ENCODE results near the gene NEK7. TPM values are rescaled to one million over a fixed set of nuclear protein-coding genes. Genes with fewer than 3 reads are reported as not detected.

The NEK7 gene
- total RNA-seq, 2 donors from 2014 or later, result 24.2 to 26.8 TPM

DNA sequence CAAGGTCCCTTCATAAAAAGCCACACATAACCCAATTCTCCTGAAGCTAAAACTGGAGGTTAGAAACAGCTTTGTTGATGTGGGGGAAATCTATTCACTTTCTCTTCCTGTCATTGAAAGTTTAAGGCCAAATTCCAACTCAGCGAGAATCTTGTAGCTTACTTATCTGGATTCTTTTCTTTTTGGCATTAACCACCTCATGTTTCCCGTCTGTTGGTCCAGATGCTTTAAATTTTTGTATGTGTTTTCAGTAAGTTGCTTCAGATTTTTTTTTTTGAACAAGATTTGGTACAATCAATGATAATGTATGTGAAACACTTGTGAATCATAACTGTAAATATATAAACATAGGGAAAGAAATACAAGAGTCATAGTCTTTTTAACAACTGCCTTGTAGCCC lies 33.7 kb upstream of the NEK7 start:
- TF ChIP-seq, protein P1, sequence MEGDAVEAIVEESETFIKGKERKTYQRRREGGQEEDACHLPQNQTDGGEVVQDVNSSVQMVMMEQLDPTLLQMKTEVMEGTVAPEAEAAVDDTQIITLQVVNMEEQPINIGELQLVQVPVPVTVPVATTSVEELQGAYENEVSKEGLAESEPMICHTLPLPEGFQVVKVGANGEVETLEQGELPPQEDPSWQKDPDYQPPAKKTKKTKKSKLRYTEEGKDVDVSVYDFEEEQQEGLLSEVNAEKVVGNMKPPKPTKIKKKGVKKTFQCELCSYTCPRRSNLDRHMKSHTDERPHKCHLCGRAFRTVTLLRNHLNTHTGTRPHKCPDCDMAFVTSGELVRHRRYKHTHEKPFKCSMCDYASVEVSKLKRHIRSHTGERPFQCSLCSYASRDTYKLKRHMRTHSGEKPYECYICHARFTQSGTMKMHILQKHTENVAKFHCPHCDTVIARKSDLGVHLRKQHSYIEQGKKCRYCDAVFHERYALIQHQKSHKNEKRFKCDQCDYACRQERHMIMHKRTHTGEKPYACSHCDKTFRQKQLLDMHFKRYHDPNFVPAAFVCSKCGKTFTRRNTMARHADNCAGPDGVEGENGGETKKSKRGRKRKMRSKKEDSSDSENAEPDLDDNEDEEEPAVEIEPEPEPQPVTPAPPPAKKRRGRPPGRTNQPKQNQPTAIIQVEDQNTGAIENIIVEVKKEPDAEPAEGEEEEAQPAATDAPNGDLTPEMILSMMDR (conservative IDR thresholded peaks at IDR 0.05), result no peak
- Mint-ChIP-seq H3K4me1 (no peaks in the 10 kb centered on the region), H3K9me3 (no peaks in the 10 kb centered on the region), H3K36me3 (ENCODE audit: low read depth) (no peaks in the 10 kb centered on the region), H3K27ac (no peak overlapping the region), H3K4me3 (no peak overlapping the region), H3K27me3 (ENCODE audit: insufficient read depth) (no peaks in the 10 kb centered on the region)
- no peaks in the 10 kb centered on the region for H3K4me1 ChIP-seq (ENCODE audit: control insufficient read depth, insufficient read depth, low read length)
- no peaks in the 10 kb centered on the region for H3K36me3 ChIP-seq (ENCODE audit: control insufficient read depth, insufficient read depth, low read length)
- no peaks in the 10 kb centered on the region for H3K9me3 ChIP-seq (ENCODE audit: control insufficient read depth, low read length)
- H3K27me3 ChIP-seq (ENCODE audit: control insufficient read depth, insufficient read depth, low read length, poor library complexity, severe bottlenecking), result no peaks in the 10 kb centered on the region
- H3K4me3 ChIP-seq (ENCODE audit: low read length), result peak overlapping the region; percentile 12
- DNase-seq, result no peak
- H3K9ac ChIP-seq (ENCODE audit: extremely low read depth, low read length, poor library complexity, severe bottlenecking), result no peak overlapping the region
- no peak overlapping the region for H3K27ac ChIP-seq (ENCODE audit: low read depth, low read length)
- WGBS, 2 experiments (ENCODE audit: insufficient coverage in 1 of 2, insufficient read length in 1 of 2), result 91% methylated on average over 2 of the region's 2 CpGs; no CpG with 5 or more reads in 1 of the 2 experiments

DNA sequence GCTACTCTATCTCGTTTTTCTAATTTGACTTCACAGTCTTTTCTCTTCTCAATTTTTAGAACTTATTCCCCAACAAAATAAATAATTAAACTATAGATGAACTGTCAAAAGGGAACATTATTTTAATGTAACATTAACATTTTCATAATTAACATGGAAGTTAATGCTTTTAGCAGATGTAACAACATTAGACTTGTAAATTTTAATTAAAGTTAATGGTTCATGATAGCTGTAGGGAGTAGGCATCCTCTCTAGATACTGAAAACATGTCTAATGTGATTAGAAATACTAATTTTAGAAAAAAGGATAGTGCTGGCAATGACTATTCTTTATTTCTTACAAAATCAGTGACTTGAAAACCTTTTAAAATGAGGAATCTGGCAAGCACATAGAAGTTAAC lies 32.1 kb upstream of the NEK7 start:
- TF ChIP-seq, protein P1 (conservative IDR thresholded peaks at IDR 0.05), result no peak
- H3K27ac ChIP-seq (ENCODE audit: low read depth, low read length), result no peak overlapping the region
- H3K4me1 ChIP-seq (ENCODE audit: control insufficient read depth, insufficient read depth, low read length), result no peaks in the 10 kb centered on the region
- H3K9me3 Mint-ChIP-seq, result no peaks in the 10 kb centered on the region
- H3K4me3 ChIP-seq (ENCODE audit: low read length), result no peak overlapping the region
- no peak for DNase-seq
- H3K27me3 Mint-ChIP-seq (ENCODE audit: insufficient read depth), result no peaks in the 10 kb centered on the region
- WGBS, 2 experiments (ENCODE audit: insufficient coverage in 1 of 2, insufficient read length in 1 of 2), result 83% methylated on average over 1 of the region's 1 CpG; no CpG with 5 or more reads in 1 of the 2 experiments
- H3K4me1 Mint-ChIP-seq, result peaks cover 6% of the 10 kb centered on the region
- H3K36me3 Mint-ChIP-seq (ENCODE audit: low read depth), result no peaks in the 10 kb centered on the region
- no peak overlapping the region for H3K27ac Mint-ChIP-seq
- no peaks in the 10 kb centered on the region for H3K27me3 ChIP-seq (ENCODE audit: control insufficient read depth, insufficient read depth, low read length, poor library complexity, severe bottlenecking)
- no peak overlapping the region for H3K9ac ChIP-seq (ENCODE audit: extremely low read depth, low read length, poor library complexity, severe bottlenecking)
- no peak overlapping the region for H3K4me3 Mint-ChIP-seq
- no peaks in the 10 kb centered on the region for H3K9me3 ChIP-seq (ENCODE audit: control insufficient read depth, low read length)
- no peaks in the 10 kb centered on the region for H3K36me3 ChIP-seq (ENCODE audit: control insufficient read depth, insufficient read depth, low read length)

DNA sequence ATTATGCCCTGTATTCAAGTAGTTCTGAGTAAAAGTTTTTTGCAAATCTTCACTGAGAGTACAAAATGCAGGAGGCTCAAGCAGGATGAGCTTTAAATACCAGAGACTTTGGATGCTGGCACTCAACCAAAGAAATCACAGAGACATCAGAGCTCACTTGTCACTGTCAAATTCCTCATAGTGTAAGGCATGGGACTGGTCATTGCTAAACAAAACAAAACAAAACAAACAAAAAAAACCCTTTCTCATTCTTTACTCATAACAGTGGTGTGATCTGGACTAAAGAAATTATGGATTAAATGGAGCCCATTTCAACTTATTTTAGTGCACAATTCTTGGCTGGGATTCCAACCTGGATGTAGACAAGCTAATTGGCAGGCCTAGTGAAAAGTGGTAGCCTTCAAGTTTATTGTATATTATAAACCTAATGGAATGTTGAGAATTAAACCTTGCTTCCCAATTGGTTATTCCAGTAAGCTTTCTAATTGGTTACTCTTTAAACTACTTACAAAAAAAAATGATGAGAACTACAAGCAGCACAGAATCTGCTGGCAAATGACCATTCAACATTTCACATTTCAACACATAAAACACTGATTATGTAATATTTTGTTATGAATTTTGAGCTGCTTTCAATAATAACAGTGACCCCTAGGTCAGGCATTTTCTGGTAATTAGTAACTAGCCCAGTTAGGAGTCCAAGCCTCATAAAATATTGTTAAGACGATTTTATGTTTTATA lies 30.6 kb upstream of the NEK7 start:
- H3K4me3 ChIP-seq (ENCODE audit: low read length), result no peak overlapping the region
- H3K9me3 Mint-ChIP-seq, result no peaks in the 10 kb centered on the region

More for the DNA sequence above, 30.6 kb upstream of the NEK7 start:
- Histone ChIP-seq H3K36me3 (ENCODE audit: control insufficient read depth, insufficient read depth, low read length) (no peaks in the 10 kb centered on the region), H3K27ac (ENCODE audit: low read depth, low read length) (no peak overlapping the region), H3K9ac (ENCODE audit: extremely low read depth, low read length, poor library complexity, severe bottlenecking) (no peak overlapping the region), H3K27me3 (ENCODE audit: control insufficient read depth, insufficient read depth, low read length, poor library complexity, severe bottlenecking) (no peaks in the 10 kb centered on the region), H3K4me1 (ENCODE audit: control insufficient read depth, insufficient read depth, low read length) (no peaks in the 10 kb centered on the region), H3K9me3 (ENCODE audit: control insufficient read depth, low read length) (no peaks in the 10 kb centered on the region)
- H3K36me3 Mint-ChIP-seq (ENCODE audit: low read depth), result no peaks in the 10 kb centered on the region
- no peak overlapping the region for H3K27ac Mint-ChIP-seq
- no peak for DNase-seq
- no peak overlapping the region for H3K4me3 Mint-ChIP-seq
- TF ChIP-seq, protein P1 (conservative IDR thresholded peaks at IDR 0.05), result no peak
- H3K4me1 Mint-ChIP-seq, result peaks cover 11% of the 10 kb centered on the region
- no peaks in the 10 kb centered on the region for H3K27me3 Mint-ChIP-seq (ENCODE audit: insufficient read depth)
- 83% methylated on average over 1 of the region's 1 CpG; no CpG with 5 or more reads in 1 of the 2 experiments for WGBS, 2 experiments (ENCODE audit: insufficient coverage in 1 of 2, insufficient read length in 1 of 2)

Data from endodermal cell (in vitro differentiated cells).